ENCODE results near the gene DMD. TPM values are rescaled to one million over a fixed set of nuclear protein-coding genes. Genes with fewer than 3 reads are reported as not detected.

Gene DMD
- polyA plus RNA-seq, 4 donors = 1.6 to 11.6 (median 2.9) TPM

- H3K9me3 ChIP-seq (ENCODE audit: control insufficient read depth in 2 of 2, insufficient read depth in 1 of 2, low read depth in 1 of 2, low read length in 1 of 2) = no peaks in the 10 kb centered on the region
Observed at GRCh38 chrX:32395878-32396277, 815.5 kb downstream of the DMD start.

GRCh38 chrX:32392655-32393054 is 818.7 kb downstream of the DMD start:
- H3K27ac ChIP-seq (ENCODE audit: low read depth in 1 of 3, low read length in 2 of 3) = no peak overlapping the region
- H3K4me1 ChIP-seq (ENCODE audit: control insufficient read depth in 3 of 3, insufficient read depth in 2 of 3, low read depth in 1 of 3, low read length in 2 of 3) = no peaks in the 10 kb centered on the region
- 76 to 85% (median 79%) methylated on average over 4 of the region's 4 CpGs for WGBS, 3 donors
- FAIRE-seq (no peak), DNase-seq (no peak)
- H3K36me3 ChIP-seq (ENCODE audit: control insufficient read depth in 3 of 3, insufficient read depth in 2 of 3, low read depth in 1 of 3, low read length in 3 of 3) = no peaks in the 10 kb centered on the region
- no peak overlapping the region for H3K4me3 ChIP-seq (ENCODE audit: low read depth in 1 of 3, low read length in 3 of 3)
- no peaks in the 10 kb centered on the region for H3K27me3 ChIP-seq (ENCODE audit: control insufficient read depth in 3 of 3, insufficient read depth in 3 of 3, low read length in 3 of 3)
- no peaks in the 10 kb centered on the region for H3K9me3 ChIP-seq (ENCODE audit: control insufficient read depth in 2 of 2, insufficient read depth in 1 of 2, low read depth in 1 of 2, low read length in 1 of 2)

More at GRCh38 chrX:32395878-32396277, 815.5 kb downstream of the DMD start:
- FAIRE-seq (no peak), DNase-seq (no peak)
- Histone ChIP-seq H3K27me3 (ENCODE audit: control insufficient read depth in 3 of 3, insufficient read depth in 3 of 3, low read length in 3 of 3) (no peaks in the 10 kb centered on the region), H3K27ac (ENCODE audit: low read depth in 1 of 3, low read length in 2 of 3) (no peak overlapping the region), H3K4me3 (ENCODE audit: low read depth in 1 of 3, low read length in 3 of 3) (no peak overlapping the region), H3K4me1 (ENCODE audit: control insufficient read depth in 3 of 3, insufficient read depth in 2 of 3, low read depth in 1 of 3, low read length in 2 of 3) (no peaks in the 10 kb centered on the region), H3K36me3 (ENCODE audit: control insufficient read depth in 3 of 3, insufficient read depth in 2 of 3, low read depth in 1 of 3, low read length in 3 of 3) (no peaks in the 10 kb centered on the region)
- 45 to 48% (median 47%) methylated on average over 2 of the region's 2 CpGs for WGBS, 3 donors

GRCh38 chrX:32370456-32371205 is 840.7 kb downstream of the DMD start:
- FAIRE-seq = no peak
- H3K36me3 ChIP-seq (ENCODE audit: control insufficient read depth in 3 of 3, insufficient read depth in 2 of 3, low read depth in 1 of 3, low read length in 3 of 3) = no peaks in the 10 kb centered on the region
- peak; percentile 1 to 2 for DNase-seq

GRCh38 chrX:32293962-32294700 is 917.2 kb downstream of the DMD start:
- Histone ChIP-seq H3K27me3 (ENCODE audit: control insufficient read depth in 3 of 3, insufficient read depth in 3 of 3, low read length in 3 of 3) (no peaks in the 10 kb centered on the region), H3K9me3 (ENCODE audit: control insufficient read depth in 2 of 2, insufficient read depth in 1 of 2, low read depth in 1 of 2, low read length in 1 of 2) (no peaks in the 10 kb centered on the region), H3K4me3 (ENCODE audit: low read depth in 1 of 3, low read length in 3 of 3) (no peak overlapping the region), H3K27ac (ENCODE audit: low read depth in 1 of 3, low read length in 2 of 3) (no peak overlapping the region), H3K36me3 (ENCODE audit: control insufficient read depth in 3 of 3, insufficient read depth in 2 of 3, low read depth in 1 of 3, low read length in 3 of 3) (no peaks in the 10 kb centered on the region), H3K4me1 (ENCODE audit: control insufficient read depth in 3 of 3, insufficient read depth in 2 of 3, low read depth in 1 of 3, low read length in 2 of 3) (no peaks in the 10 kb centered on the region)
- FAIRE-seq (no peak), DNase-seq (no peak)
- WGBS, 3 donors = 76 to 83% (median 82%) methylated on average over 7 of the region's 7 CpGs

More at GRCh38 chrX:32370456-32371205, 840.7 kb downstream of the DMD start:
- H3K4me3 ChIP-seq (ENCODE audit: low read depth in 1 of 3, low read length in 3 of 3) = no peak overlapping the region
- no peaks in the 10 kb centered on the region for H3K4me1 ChIP-seq (ENCODE audit: control insufficient read depth in 3 of 3, insufficient read depth in 2 of 3, low read depth in 1 of 3, low read length in 2 of 3)
- WGBS, 3 donors = 45 to 69% (median 62%) methylated on average over 5 of the region's 5 CpGs
- H3K9me3 ChIP-seq (ENCODE audit: control insufficient read depth in 2 of 2, insufficient read depth in 1 of 2, low read depth in 1 of 2, low read length in 1 of 2) = no peaks in the 10 kb centered on the region
- H3K27ac ChIP-seq (ENCODE audit: low read depth in 1 of 3, low read length in 2 of 3) = no peak overlapping the region
- H3K27me3 ChIP-seq (ENCODE audit: control insufficient read depth in 3 of 3, insufficient read depth in 3 of 3, low read length in 3 of 3) = no peaks in the 10 kb centered on the region

- H3K4me1 ChIP-seq (ENCODE audit: control insufficient read depth in 3 of 3, insufficient read depth in 2 of 3, low read depth in 1 of 3, low read length in 2 of 3) = no peaks in the 10 kb centered on the region
- H3K27me3 ChIP-seq (ENCODE audit: control insufficient read depth in 3 of 3, insufficient read depth in 3 of 3, low read length in 3 of 3) = no peaks in the 10 kb centered on the region
- H3K9me3 ChIP-seq (ENCODE audit: control insufficient read depth in 2 of 2, insufficient read depth in 1 of 2, low read depth in 1 of 2, low read length in 1 of 2) = no peaks in the 10 kb centered on the region
- peak in 1 of 2 donors; percentile 5 for DNase-seq
- WGBS, 3 donors = 48 to 62% (median 61%) methylated on average over 3 of the region's 3 CpGs
- no peak overlapping the region for H3K4me3 ChIP-seq (ENCODE audit: low read depth in 1 of 3, low read length in 3 of 3)
- no peak for FAIRE-seq
- no peaks in the 10 kb centered on the region for H3K36me3 ChIP-seq (ENCODE audit: control insufficient read depth in 3 of 3, insufficient read depth in 2 of 3, low read depth in 1 of 3, low read length in 3 of 3)
- H3K27ac ChIP-seq (ENCODE audit: low read depth in 1 of 3, low read length in 2 of 3) = no peak overlapping the region
Observed at GRCh38 chrX:32289356-32289755, 922.0 kb downstream of the DMD start.

DNA sequence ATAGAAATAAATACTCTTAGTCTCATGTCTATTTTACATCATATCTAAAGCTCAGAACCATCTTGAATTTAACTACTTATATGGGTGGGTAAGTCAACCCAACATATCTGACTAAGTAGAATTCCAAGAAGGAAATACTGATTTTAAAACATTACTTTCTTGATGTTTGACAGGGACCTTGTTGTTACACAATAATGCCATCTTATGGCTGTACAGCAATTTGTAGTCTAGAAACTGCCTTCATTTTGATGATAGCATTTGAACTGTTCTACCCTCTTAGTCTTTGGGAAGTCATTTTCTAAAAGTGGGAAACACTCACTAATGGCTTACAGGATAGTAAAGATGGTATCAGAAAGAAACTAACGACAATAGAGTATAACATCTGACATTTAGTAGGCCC is 929.5 kb downstream of the DMD start:
- FAIRE-seq = no peak
- DNase-seq = peak in 1 of 2 donors; percentile 1
- Histone ChIP-seq H3K9me3 (ENCODE audit: control insufficient read depth in 2 of 2, insufficient read depth in 1 of 2, low read depth in 1 of 2, low read length in 1 of 2) (no peaks in the 10 kb centered on the region), H3K27me3 (ENCODE audit: control insufficient read depth in 3 of 3, insufficient read depth in 3 of 3, low read length in 3 of 3) (no peaks in the 10 kb centered on the region), H3K27ac (ENCODE audit: low read depth in 1 of 3, low read length in 2 of 3) (no peak overlapping the region), H3K4me1 (ENCODE audit: control insufficient read depth in 3 of 3, insufficient read depth in 2 of 3, low read depth in 1 of 3, low read length in 2 of 3) (no peaks in the 10 kb centered on the region), H3K4me3 (ENCODE audit: low read depth in 1 of 3, low read length in 3 of 3) (no peak overlapping the region), H3K36me3 (ENCODE audit: control insufficient read depth in 3 of 3, insufficient read depth in 2 of 3, low read depth in 1 of 3, low read length in 3 of 3) (no peaks in the 10 kb centered on the region)
- 22 to 50% (median 46%) methylated on average over 1 of the region's 1 CpG for WGBS, 3 donors

- Histone ChIP-seq H3K27me3 (ENCODE audit: control insufficient read depth in 3 of 3, insufficient read depth in 3 of 3, low read length in 3 of 3) (no peaks in the 10 kb centered on the region), H3K4me3 (ENCODE audit: low read depth in 1 of 3, low read length in 3 of 3) (no peak overlapping the region), H3K9me3 (ENCODE audit: control insufficient read depth in 2 of 2, insufficient read depth in 1 of 2, low read depth in 1 of 2, low read length in 1 of 2) (no peaks in the 10 kb centered on the region), H3K27ac (ENCODE audit: low read depth in 1 of 3, low read length in 2 of 3) (no peak overlapping the region), H3K4me1 (ENCODE audit: control insufficient read depth in 3 of 3, insufficient read depth in 2 of 3, low read depth in 1 of 3, low read length in 2 of 3) (no peaks in the 10 kb centered on the region), H3K36me3 (ENCODE audit: control insufficient read depth in 3 of 3, insufficient read depth in 2 of 3, low read depth in 1 of 3, low read length in 3 of 3) (no peaks in the 10 kb centered on the region)
- DNase-seq (no peak), FAIRE-seq (no peak)
- WGBS, 3 donors = 45 to 58% (median 54%) methylated on average over 3 of the region's 3 CpGs
Observed at GRCh38 chrX:32280921-32281320, 930.4 kb downstream of the DMD start.

DNA sequence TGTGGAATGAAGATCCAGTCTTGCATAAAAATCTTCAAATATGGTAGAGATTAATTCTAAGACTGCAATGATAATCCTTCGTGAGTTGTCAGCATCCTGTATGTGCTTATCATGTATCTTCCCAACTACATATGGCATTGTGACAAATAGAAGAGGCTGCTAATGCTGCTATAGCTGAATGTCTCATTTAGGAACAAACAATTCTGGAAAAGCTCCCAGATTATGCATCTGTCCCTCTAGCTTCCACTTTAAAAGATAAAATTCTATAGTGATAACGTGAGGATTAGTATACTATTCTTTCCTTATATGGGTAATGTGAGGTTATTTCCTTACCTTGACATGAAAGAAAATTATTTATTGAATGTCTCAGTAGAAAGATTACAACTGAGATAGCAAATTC is 930.9 kb downstream of the DMD start:
- Histone ChIP-seq H3K9me3 (ENCODE audit: control insufficient read depth in 2 of 2, insufficient read depth in 1 of 2, low read depth in 1 of 2, low read length in 1 of 2) (no peaks in the 10 kb centered on the region), H3K36me3 (ENCODE audit: control insufficient read depth in 3 of 3, insufficient read depth in 2 of 3, low read depth in 1 of 3, low read length in 3 of 3) (no peaks in the 10 kb centered on the region), H3K27me3 (ENCODE audit: control insufficient read depth in 3 of 3, insufficient read depth in 3 of 3, low read length in 3 of 3) (no peaks in the 10 kb centered on the region), H3K27ac (ENCODE audit: low read depth in 1 of 3, low read length in 2 of 3) (no peak overlapping the region), H3K4me1 (ENCODE audit: control insufficient read depth in 3 of 3, insufficient read depth in 2 of 3, low read depth in 1 of 3, low read length in 2 of 3) (no peaks in the 10 kb centered on the region), H3K4me3 (ENCODE audit: low read depth in 1 of 3, low read length in 3 of 3) (no peak overlapping the region)
- WGBS, 3 donors = 7 to 17% (median 14%) methylated on average over 2 of the region's 2 CpGs
- DNase-seq = no peak
- FAIRE-seq = no peak

All from small intestine (tissue), 7 donors.